GM12878 (cell line): ENCODE results near the gene ARL15. TPM values are rescaled to one million over a fixed set of nuclear protein-coding genes. Genes with fewer than 3 reads are reported as not detected.

Source experiments
- ATAC-seq: fragments of 200-7000 bp; cut with Tn5 transposase; 3 replicates; pipeline ENCODE4 v1.9.1; 2020; ENCODE audit warnings: mild to moderate bottlenecking, moderate library complexity
- BruUV-seq: library from RNA; stranded (reverse); fragments of 400-500 nt; replicated peaks from 2 replicates; lab custom pipeline; 2021; lab: Mats Ljungman, UMichigan
- CTCF ChIA-PET: fragments of 300-600 bp; sonication (Branson Sonifier 250); formaldehyde crosslinking; extraction: SDS; loops from one replicate; lab custom pipeline; 2021; ENCODE audit warnings: inconsistent platforms; lab: Yijun Ruan, JAX
- POLR2A ChIA-PET: fragments of 350-600 bp; formaldehyde crosslinking; extraction: SDS; loops from one replicate; lab custom pipeline; 2021; ENCODE audit warnings: inconsistent platforms; lab: Charles Lee
- RAD21 ChIA-PET: fragments of 300-600 bp; sonication (Branson Sonifier 250); formaldehyde crosslinking; loops from one replicate; lab custom pipeline; 2023; ENCODE audit warnings: antibody characterized with exemption; ENCODE audit not compliant: unreplicated experiment; lab: Charles Lee
- SMC1A ChIA-PET: fragments of 300-600 bp; sonication (Branson Sonifier 250); formaldehyde crosslinking; loops from one replicate; lab custom pipeline; 2023; ENCODE audit not compliant: unreplicated experiment, uncharacterized antibody; lab: Charles Lee
- DNase-seq: peaks from one replicate; pipeline ENCODE4 v3.0.0-alpha.2; 2011; ENCODE audit warnings: low read depth, low spot score
- FAIRE-seq: peaks from 3 replicates; lab custom pipeline; 2011; peaks lifted over from hg19 to GRCh38; lab: Jason Lieb, UNC
- H2AFZ ChIP-seq: 2 replicates; pipeline ENCODE4 v1.6.0; 2011; ENCODE audit warnings: low read depth, low read length, control low read depth; ENCODE audit not compliant: control insufficient read depth
- H3K27ac ChIP-seq: 2 replicates; pipeline ENCODE4 v1.5.1; 2011; ENCODE audit warnings: control low read depth; ENCODE audit not compliant: control insufficient read depth, insufficient read depth
- H3K27me3 ChIP-seq, 2 experiments: replicated peaks in 1 of 2; 2 replicates each; pipeline versions ENCODE4 v1.6.0 to v1.6.1; 2011; ENCODE audit warnings: low read length in 1 of 2; ENCODE audit not compliant: control insufficient read depth in 2 of 2, insufficient read depth in 2 of 2
- H3K36me3 ChIP-seq, 2 experiments: 2 replicates each; pipeline ENCODE4 v1.5.1; 2011; ENCODE audit warnings: low read length in 1 of 2; ENCODE audit not compliant: control insufficient read depth in 2 of 2, insufficient read depth in 2 of 2
- H3K4me1 ChIP-seq: 2 replicates; pipeline ENCODE4 v1.6.1; 2011; ENCODE audit warnings: mild to moderate bottlenecking, low read length, moderate library complexity, mixed read lengths; ENCODE audit not compliant: control insufficient read depth, insufficient read depth
- H3K4me2 ChIP-seq: 2 replicates; pipeline ENCODE4 v1.6.0; 2011; ENCODE audit warnings: control low read depth; ENCODE audit not compliant: control insufficient read depth, insufficient read depth
- H3K4me3 ChIP-seq: fragments of 200-600 bp; sonication (generic); 2 replicates; pipeline ENCODE4 v1.5.1; 2016
- H3K79me2 ChIP-seq: 2 replicates; pipeline ENCODE4 v1.6.0; 2011; ENCODE audit warnings: low read length; ENCODE audit not compliant: control insufficient read depth, insufficient read depth
- H3K9ac ChIP-seq: 2 replicates; pipeline ENCODE4 v1.8.0; 2011; ENCODE audit warnings: low read length, control low read depth, mixed read lengths; ENCODE audit not compliant: control insufficient read depth, insufficient read depth
- H3K9me3 ChIP-seq: replicated peaks from 3 replicates; pipeline ENCODE4 v1.5.1; 2011; ENCODE audit warnings: mild to moderate bottlenecking, low read length; ENCODE audit not compliant: control insufficient read depth, insufficient read depth
- H4K20me1 ChIP-seq: 2 replicates; pipeline ENCODE4 v1.6.0; 2011; ENCODE audit not compliant: control insufficient read depth, insufficient read depth
- CBFB ChIP-seq: IDR thresholded peaks from 2 replicates; pipeline ENCODE4 v1.6.1; 2016; ENCODE audit warnings: antibody characterized with exemption, low read depth
- CUX1 ChIP-seq: IDR thresholded peaks from 2 replicates; pipeline ENCODE4 v1.6.1; 2012; ENCODE audit warnings: improper control_type of control experiment, low read depth, low read length; ENCODE audit not compliant: insufficient replicate concordance
- FOXK2 ChIP-seq: fragments of 450-650 bp; IDR thresholded peaks from 2 replicates; pipeline ENCODE4 v1.6.1; 2017; ENCODE audit warnings: mild to moderate bottlenecking, moderate library complexity
- GABPA ChIP-seq: IDR thresholded peaks from 2 replicates; pipeline ENCODE4 v1.6.1; 2014; ENCODE audit warnings: antibody characterized with exemption, low read depth, mild to moderate bottlenecking, inconsistent platforms
- MYC ChIP-seq: IDR thresholded peaks from 2 replicates; pipeline ENCODE4 v1.6.1; 2011; ENCODE audit warnings: mild to moderate bottlenecking, low read length, moderate library complexity, inconsistent platforms; ENCODE audit not compliant: insufficient read depth, insufficient replicate concordance, insufficient read length, severe bottlenecking
- ZNF592 ChIP-seq: fragments of 450-650 bp; IDR thresholded peaks from 2 replicates; pipeline ENCODE4 v1.6.1; 2017; ENCODE audit warnings: mild to moderate bottlenecking, moderate library complexity
- WGBS: methylation state at CpG from one replicate; pipeline ENCODE4 v1.1.6; 2016; ENCODE audit warnings: low lambda C conversion rate; ENCODE audit not compliant: insufficient replicate concordance, insufficient coverage; ENCODE audit errors: missing lambda C conversion rate; 5-methylcytosine and 5-hydroxymethylcytosine counted together
- in situ Hi-C: fragments of 300-500 bp; cut with MboI; formaldehyde crosslinking; loops from 9 replicates; pipeline ENCODE4 v1.14.3; 2018; ENCODE audit warnings: mixed read lengths
- intact Hi-C: fragments of 100-400 bp; cut with micrococcal nuclease; formaldehyde crosslinking; loops from one replicate; pipeline ENCODE4 v1.14.2; 2022; ENCODE audit not compliant: unreplicated experiment
- polyA plus RNA-seq, 11 experiments: library from polyadenylated mRNA; depleted of rRNA in 4 of 11; unstranded in 6 of 11; stranded (reverse) in 5 of 11; fragments of >200 nt; fragmentation: Nextera tagmentation in 4 of 11; fragmentation: Illumina TruSeq in 1 of 11; extraction: Ambion mirVana in 4 of 11; extraction: Trizol in 1 of 11; gene quantifications; 1 replicate in 1 of 11; 2 replicates in 10 of 11; pipeline versions ENCODE4 v1.2.1 to v1.2.3, GENCODE V29; 2011 to 2016; ENCODE audit warnings: inconsistent platforms in 2 of 11, missing spikeins in 2 of 11, low read depth in 1 of 11
- total RNA-seq, 4 experiments: library from RNA; depleted of rRNA in 3 of 4; stranded (reverse); fragments of >200 nt in 3 of 4; fragmentation: Illumina TruSeq in 1 of 4; extraction: Trizol in 1 of 4; gene quantifications; 2 replicates each; pipeline versions ENCODE4 v1.2.1 to v1.2.3, GENCODE V29; 2013 to 2021

Gene ARL15
- total and polyA plus RNA-seq, 10 of the 15 experiments (the other 5 are each of a cell fraction or from before 2014, with no cell fraction given): 3.6 to 11.0 (median 7.7) TPM

GRCh38 chr5:54257366-54258118, 52.8 kb downstream of the ARL15 start (continued):
- TF ChIP-seq CBFB: no peak
- no peak for TF ChIP-seq MYC
- no peak for TF ChIP-seq GABPA
- TF ChIP-seq, all 136 proteins: peak for 0

- peaks cover 3% of the 10 kb centered on the region for H3K4me1 ChIP-seq
- no peaks in the 10 kb centered on the region for H4K20me1 ChIP-seq
- ChIA-PET CTCF (interaction anchor here (1.4 to 3.3 kb wide), 6 partner anchors 10 to 234 kb away, joined by 4 to 28 read pairs (median 8); partner anchors contain the start of gene ARL15), RAD21 (interaction anchor here (1.2 to 1.8 kb wide), 3 partner anchors 20 to 236 kb away, joined by 3 to 6 read pairs (median 3); no protein-coding TSS in a partner anchor), POLR2A (no interaction called here), SMC1A (interaction anchor here (0.6 to 2.5 kb wide), 11 partner anchors 8 to 643 kb away, joined by 3 to 12 read pairs (median 3); partner anchors contain the start of gene ARL15)
- 54% methylated on average over 6 of the region's 6 CpGs for WGBS
- intact Hi-C loops: no loop called here
- FAIRE-seq: no peak
- H3K36me3 ChIP-seq: no peaks in the 10 kb centered on the region; a peak in 1 of 4 replicates
- H3K9me3 ChIP-seq: no peaks in the 10 kb centered on the region
- in situ Hi-C loops: loop anchor here (5.0 kb wide), 1 partner anchor 158 kb away; no protein-coding TSS in a partner anchor
- no peak for DNase-seq
- no peak for ATAC-seq
- H3K79me2 ChIP-seq: no peaks in the 10 kb centered on the region
- H3K27me3 ChIP-seq: no peaks in the 10 kb centered on the region
- H3K4me3 ChIP-seq: no peak overlapping the region
- no peak overlapping the region for H3K4me2 ChIP-seq
- H2AFZ ChIP-seq: no peak overlapping the region
- H3K9ac ChIP-seq: no peak overlapping the region
- no TSS peak for BruUV-seq
- no peak overlapping the region for H3K27ac ChIP-seq
- TF ChIP-seq ZNF592: no peak
- no peak for TF ChIP-seq FOXK2
- no peak for TF ChIP-seq CUX1
Measured at GRCh38 chr5:54254482-54255198, 55.7 kb downstream of the ARL15 start.
